Measurements from ENCODE around the gene GIMAP7. TPM values are rescaled to one million over a fixed set of nuclear protein-coding genes. Genes with fewer than 3 reads are reported as not detected.

The GIMAP7 gene
- total RNA-seq, 2 donors from 2014 or later = 12.6 to 21.4 TPM

GRCh38 chr7:150502519-150502918, 12.2 kb upstream of the GIMAP7 start:
- DNase-seq (ENCODE audit: low spot score) (no peak), ATAC-seq (ENCODE audit: insufficient number of reproducible peaks, low FRiP score, low read depth) (no peak)
- no peaks in the 10 kb centered on the region for H3K9me3 ChIP-seq
- no peak for TF ChIP-seq CTCF (IDR thresholded peaks at IDR 0.05)
- no peaks in the 10 kb centered on the region for H3K4me1 ChIP-seq (ENCODE audit: control insufficient read depth in 1 of 2, low read depth in 2 of 2)
- H3K27me3 ChIP-seq (replicated peaks; ENCODE audit: insufficient read depth) = no peaks in the 10 kb centered on the region
- H3K27ac ChIP-seq = no peak overlapping the region
- H3K4me3 ChIP-seq = no peak overlapping the region
- no peaks in the 10 kb centered on the region for H3K36me3 ChIP-seq

- ATAC-seq (ENCODE audit: insufficient number of reproducible peaks, low FRiP score, low read depth) = no peak
Measured at GRCh38 chr7:150503155-150503554, 11.5 kb upstream of the GIMAP7 start.

GRCh38 chr7:150503581-150503980, 11.1 kb upstream of the GIMAP7 start:
- no peak overlapping the region for H3K4me3 ChIP-seq
- no peaks in the 10 kb centered on the region for H3K4me1 ChIP-seq (ENCODE audit: control insufficient read depth in 1 of 2, low read depth in 2 of 2)
- H3K27me3 ChIP-seq (replicated peaks; ENCODE audit: insufficient read depth) = no peaks in the 10 kb centered on the region
- ATAC-seq (ENCODE audit: insufficient number of reproducible peaks, low FRiP score, low read depth) (no peak), DNase-seq (ENCODE audit: low spot score) (no peak)
- H3K27ac ChIP-seq = no peak overlapping the region
- H3K9me3 ChIP-seq = no peaks in the 10 kb centered on the region
- TF ChIP-seq CTCF (IDR thresholded peaks at IDR 0.05) = no peak
- no peaks in the 10 kb centered on the region for H3K36me3 ChIP-seq

More at GRCh38 chr7:150503155-150503554, 11.5 kb upstream of the GIMAP7 start:
- TF ChIP-seq CTCF (IDR thresholded peaks at IDR 0.05) = no peak
- Histone ChIP-seq H3K4me3 (no peak overlapping the region), H3K27me3 (replicated peaks; ENCODE audit: insufficient read depth) (no peaks in the 10 kb centered on the region), H3K4me1 (ENCODE audit: control insufficient read depth in 1 of 2, low read depth in 2 of 2) (no peaks in the 10 kb centered on the region), H3K36me3 (no peaks in the 10 kb centered on the region), H3K9me3 (no peaks in the 10 kb centered on the region), H3K27ac (no peak overlapping the region)
- no peak for DNase-seq (ENCODE audit: low spot score)

- no peaks in the 10 kb centered on the region for H3K36me3 ChIP-seq
- H3K4me3 ChIP-seq = no peak overlapping the region
- no peaks in the 10 kb centered on the region for H3K27me3 ChIP-seq (replicated peaks; ENCODE audit: insufficient read depth)
- no peak for ATAC-seq (ENCODE audit: insufficient number of reproducible peaks, low FRiP score, low read depth)
- no peak for TF ChIP-seq CTCF (IDR thresholded peaks at IDR 0.05)
- no peak for DNase-seq (ENCODE audit: low spot score)
- H3K9me3 ChIP-seq = no peaks in the 10 kb centered on the region
- H3K27ac ChIP-seq = no peak overlapping the region
- H3K4me1 ChIP-seq (ENCODE audit: control insufficient read depth in 1 of 2, low read depth in 2 of 2) = no peaks in the 10 kb centered on the region
Measured at GRCh38 chr7:150507947-150508602, 6.6 kb upstream of the GIMAP7 start.

- no peaks in the 10 kb centered on the region for H3K9me3 ChIP-seq
Measured at GRCh38 chr7:150511048-150511447, 3.6 kb upstream of the GIMAP7 start.

More at GRCh38 chr7:150511048-150511447, 3.6 kb upstream of the GIMAP7 start:
- TF ChIP-seq CTCF (IDR thresholded peaks at IDR 0.05) = no peak
- H3K4me3 ChIP-seq = no peak overlapping the region
- no peaks in the 10 kb centered on the region for H3K4me1 ChIP-seq (ENCODE audit: control insufficient read depth in 1 of 2, low read depth in 2 of 2)
- no peak overlapping the region for H3K27ac ChIP-seq
- H3K36me3 ChIP-seq = no peaks in the 10 kb centered on the region
- DNase-seq (ENCODE audit: low spot score) (no peak), ATAC-seq (ENCODE audit: insufficient number of reproducible peaks, low FRiP score, low read depth) (no peak)
- no peaks in the 10 kb centered on the region for H3K27me3 ChIP-seq (replicated peaks; ENCODE audit: insufficient read depth)
